GM21528 (cell line): ENCODE data around the gene ILF2.
"Not testable (repeated sequence)": the region's sequence is repeated elsewhere in the genome, so short reads cannot be mapped to it uniquely, and the experiment has no call there.

Experiments used
- ATAC-seq: cut with Tn5 transposase; IDR thresholded peaks from one replicate; pipeline ENCODE4 v1.9.1; 2021; ENCODE audit warnings: mild to moderate bottlenecking, moderate library complexity; ENCODE audit not compliant: unreplicated experiment, low FRiP score

The ILF2 gene

DNA sequence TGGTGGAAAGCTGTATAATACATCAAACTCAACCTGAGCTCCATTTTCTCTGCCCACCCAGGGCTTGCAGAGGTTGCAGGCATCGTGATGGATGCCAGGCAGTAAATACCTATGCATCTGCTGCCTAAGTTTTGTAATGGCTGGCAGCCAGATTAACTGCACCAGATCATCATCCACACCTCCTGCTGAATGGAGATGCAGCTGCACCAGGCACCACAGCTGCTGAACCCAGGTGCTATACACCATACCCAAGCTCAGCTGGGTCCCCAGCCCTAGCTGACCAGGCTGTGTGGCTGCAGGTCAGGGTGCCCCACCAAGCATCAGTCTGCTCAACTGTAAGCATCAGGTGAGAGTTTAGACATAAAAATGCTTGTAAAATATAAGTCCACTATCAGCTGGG lies 19.0 kb downstream of the ILF2 start:
- no peak for ATAC-seq

DNA sequence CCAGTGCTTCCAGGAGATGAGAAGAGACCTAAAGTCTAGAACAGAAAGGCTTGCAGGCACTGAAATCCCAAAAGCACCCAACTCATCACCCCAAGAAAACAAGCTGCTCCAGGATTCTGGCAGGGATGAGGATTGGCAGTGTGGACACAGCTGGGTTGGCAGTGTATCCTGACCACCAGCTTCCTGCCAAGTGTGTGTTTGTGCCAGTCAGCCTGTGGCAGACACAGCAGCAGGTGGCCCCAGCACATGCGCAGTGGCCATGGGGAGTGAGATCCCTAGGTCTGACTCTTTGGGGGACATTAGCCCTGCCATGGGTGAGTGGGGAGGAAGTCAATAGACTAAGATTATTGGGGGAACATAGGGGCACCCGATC lies 20.9 kb downstream of the ILF2 start:
- ATAC-seq = no peak

DNA sequence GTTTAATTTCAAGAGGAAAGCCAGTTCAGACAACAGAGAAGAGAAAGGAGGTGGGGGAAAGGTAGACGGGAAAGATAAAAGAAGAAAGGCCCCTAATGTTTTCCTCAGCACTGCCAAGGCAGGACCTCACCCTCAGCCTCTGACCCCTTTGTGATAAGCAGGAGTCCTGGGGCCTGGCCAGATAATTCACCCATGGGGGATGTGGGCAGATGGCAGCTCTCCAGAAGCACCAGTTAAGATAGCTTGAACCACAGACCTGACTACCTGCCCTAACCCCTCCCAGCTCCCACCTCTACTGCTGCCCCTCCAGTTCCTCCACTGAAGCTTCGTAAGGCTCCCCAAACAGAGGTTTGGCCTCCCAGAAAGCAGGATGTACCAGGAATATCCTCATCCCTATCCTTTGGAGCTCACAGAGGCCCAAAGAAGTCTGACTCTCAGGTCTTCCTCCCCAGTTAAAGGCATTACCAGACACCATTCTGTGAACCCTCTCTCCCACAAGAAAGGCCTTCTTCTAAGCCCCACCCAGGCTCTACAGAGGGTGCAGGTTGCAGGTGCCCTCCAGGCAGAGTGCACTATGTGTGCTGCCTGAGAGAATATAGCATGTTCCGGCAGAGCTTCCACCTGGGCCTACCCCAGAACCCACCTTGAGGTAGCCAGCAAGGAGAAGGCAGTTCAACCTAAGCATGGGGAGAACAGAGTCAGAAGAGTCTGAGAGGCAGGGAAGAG lies 21.5 kb downstream of the ILF2 start:
- no peak for ATAC-seq

DNA sequence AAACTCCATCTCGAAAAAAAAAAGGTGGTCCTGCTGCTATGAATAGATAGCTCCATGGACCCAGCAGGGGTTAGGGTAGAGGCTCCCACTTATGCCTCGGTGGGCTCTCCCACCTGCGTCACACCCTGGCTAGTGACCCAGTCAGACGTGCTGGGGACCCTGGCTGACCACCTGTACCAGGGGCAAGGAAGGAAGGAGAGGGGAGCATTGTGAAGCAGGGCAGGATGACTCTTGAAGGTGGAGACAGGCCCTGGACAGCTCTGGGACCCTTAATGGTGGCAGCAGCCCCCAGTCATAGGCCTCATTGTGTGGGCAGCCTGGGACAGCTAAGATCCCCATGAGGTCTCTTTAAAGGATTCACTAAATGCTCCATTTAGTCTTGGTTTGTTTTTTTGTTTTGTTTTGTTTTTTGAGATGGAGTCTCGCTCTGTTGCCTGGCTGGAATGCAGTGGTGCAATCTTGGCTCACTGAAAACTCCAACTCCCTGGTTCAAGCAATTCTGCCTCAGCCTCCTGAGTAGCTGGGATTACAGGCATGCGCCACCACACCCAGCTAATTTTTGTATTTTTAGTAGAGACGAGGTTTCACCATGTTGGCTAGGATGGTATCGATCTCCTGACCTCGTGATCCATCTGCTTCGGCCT lies 22.7 kb downstream of the ILF2 start:
- ATAC-seq = no peak

DNA sequence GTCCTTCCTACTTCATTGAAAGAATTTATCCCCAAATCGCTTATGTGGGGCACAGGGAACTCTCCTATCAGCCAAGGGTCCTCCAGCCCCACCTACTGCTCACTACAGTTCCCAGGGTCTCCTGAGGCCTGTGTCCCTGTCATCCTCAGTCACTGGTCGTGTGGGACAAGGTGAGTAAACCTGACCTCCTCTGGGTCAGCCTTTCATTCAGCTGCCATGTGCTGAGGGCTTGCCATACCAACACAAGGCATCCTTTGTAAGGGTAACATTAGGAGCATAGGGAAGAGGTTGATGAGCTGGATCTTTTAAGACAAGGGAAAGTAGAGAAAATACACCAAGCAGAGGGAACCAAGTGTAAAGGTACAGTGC lies 23.5 kb downstream of the ILF2 start:
- no peak for ATAC-seq

DNA sequence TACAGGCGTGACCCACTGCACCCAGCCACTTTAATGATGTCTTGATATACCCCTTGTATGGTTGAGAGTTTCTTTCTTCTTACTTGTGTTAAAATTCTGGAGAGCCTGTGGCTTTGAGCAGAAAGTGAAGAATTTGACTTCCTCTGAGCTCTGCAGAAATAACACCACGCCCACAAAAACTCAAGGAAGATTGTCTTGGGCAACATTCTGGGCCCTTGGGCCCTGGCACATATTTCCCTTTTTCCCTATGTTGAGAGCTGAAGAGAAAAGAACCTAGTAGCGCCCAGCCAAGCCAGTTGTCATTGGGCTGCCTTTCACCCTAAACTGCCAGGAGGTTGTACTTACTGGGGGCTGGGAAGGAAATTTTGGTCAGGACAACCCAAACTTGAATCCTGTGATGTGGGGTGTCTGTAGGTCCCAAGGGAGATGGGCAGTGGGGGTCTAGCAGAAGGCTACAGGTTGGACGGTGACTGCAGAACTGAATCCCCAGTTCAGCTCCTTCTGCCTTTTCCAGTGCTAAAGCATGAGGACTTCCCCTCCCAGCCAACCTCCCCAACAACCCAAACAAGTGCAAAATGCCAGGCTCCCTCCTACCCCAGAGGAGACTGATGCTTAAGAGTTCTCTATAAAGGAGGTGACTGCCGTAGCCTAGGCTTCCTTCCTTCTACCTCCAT lies 24.0 kb downstream of the ILF2 start:
- ATAC-seq = no peak

DNA sequence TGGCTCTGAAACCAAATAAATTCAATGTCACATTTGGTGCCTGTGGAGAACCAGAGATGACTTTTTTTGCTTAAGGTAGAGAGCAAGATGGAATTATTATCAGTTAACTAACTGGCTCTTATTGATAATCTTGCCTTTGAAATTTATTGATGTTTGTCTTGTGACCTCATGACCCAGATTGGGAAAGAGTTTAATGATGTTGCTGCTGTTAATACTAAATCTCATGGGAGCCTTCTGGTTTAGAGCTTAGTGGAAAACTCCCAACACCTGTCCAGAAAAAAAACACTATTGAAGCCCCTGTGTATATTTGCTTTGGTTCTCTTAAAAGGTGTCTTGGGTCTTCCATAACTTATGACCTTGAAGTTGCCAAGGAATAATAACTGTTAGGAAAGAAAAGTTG lies 27.0 kb downstream of the ILF2 start:
- no peak for ATAC-seq

DNA sequence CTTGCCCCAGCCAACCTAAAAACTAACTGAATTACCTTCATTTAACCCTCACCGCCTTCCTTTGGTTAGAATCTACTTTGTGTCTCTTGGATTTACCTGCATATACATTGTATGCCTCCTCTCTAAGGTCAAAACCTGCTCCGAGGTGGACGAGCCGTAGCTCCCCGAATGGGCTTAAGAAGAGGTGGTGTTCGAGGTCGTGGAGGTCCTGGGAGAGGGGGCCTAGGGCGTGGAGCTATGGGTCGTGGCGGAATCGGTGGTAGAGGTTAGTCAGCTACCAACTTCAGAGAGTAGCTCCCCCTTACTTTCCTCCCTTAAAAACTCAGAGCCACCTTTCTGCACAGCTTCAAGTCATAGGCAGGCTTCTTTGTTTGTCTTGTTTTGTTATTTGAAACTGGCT lies 27.7 kb downstream of the ILF2 start:
- no peak for ATAC-seq

DNA sequence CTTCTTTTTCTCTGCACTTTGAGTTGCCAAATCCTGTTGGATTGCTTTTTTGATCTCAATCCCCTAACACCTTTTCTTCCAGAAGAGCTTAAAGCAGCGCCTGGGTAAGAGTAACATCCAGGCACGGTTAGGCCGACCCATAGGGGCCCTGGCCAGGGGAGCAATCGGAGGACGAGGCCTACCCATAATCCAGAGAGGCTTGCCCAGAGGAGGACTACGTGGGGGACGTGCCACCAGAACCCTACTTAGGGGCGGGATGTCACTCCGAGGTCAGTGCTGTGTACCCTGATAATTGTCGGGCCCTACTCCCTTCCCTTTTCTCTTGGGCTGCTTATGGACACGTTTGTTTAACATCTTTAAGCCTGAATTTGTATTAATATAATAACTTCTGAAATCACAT lies 28.6 kb downstream of the ILF2 start:
- ATAC-seq = no peak

DNA sequence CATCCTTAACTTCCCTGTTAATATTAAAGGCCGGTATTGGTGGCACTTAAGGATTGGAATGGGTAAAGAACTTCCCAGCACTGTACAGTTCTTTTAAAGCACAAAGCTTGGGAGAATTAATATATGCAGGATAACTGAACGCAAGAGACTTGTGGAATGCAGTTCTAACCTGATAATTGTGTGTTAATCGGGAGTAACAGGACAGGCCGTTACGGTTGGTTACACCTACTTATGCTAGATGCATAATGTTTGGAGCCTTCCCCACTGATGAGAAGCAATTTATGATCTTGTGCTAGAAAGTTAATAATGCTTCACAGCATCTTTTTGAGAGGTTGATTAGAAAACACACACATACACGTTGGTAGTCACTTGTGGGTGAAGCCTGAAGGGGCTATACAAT lies 29.9 kb downstream of the ILF2 start:
- no peak for ATAC-seq

DNA sequence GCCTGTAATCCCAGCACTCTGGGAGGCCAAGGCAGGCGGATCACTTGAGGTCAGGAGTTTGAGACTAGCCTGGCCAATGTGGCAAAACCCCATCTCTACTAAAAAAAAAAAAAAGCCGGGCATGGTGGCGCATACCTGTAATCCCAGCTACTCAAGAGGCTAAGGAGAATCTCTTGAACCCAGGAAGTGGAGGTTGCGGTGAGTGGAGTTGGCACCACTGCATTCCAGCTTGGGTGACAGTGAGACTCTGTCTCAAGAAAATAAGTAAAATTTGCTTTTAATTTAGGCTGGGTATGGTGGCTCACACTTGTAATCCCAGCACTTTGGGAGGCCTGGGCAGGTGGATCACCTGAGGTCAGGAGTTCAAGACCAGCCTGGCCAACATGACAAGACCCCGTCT lies 30.6 kb downstream of the ILF2 start:
- not testable (repeated sequence) for ATAC-seq

DNA sequence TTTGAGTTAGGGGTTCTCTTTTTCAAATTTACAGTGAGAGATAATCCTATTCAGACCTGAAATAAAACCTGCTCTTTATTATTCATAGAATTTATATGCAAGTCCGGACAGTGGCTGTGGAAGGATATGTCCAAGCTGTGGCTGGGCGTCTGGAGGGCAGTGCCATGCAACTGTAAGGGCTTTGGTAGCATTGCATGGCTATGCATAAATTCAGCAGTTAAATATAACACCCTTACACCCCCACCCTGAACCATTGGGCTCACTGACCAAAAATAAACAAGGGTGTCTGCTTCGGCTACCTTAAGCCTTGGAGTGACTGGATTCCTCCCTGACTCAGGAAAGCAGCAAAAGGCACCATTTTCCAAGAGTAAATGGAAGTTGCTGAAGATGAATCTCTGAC lies 31.5 kb downstream of the ILF2 start:
- ATAC-seq = no peak

DNA sequence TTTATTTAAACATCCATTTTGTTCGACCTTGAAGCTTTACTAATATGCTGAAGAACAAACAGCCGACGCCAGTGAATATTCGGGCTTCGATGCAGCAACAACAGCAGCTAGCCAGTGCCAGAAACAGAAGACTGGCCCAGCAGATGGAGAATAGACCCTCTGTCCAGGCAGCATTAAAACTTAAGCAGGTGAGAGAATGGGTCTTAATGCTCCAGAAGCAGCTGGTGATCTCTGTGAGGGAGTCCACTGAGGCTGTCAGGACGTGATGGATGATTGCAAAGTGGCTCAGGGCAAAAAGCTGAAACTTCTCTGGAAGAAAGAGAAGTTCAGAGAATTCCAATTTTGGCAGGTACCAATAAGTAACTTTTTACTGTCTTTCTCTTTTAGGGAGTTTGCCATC lies 32.5 kb downstream of the ILF2 start:
- no peak for ATAC-seq

DNA sequence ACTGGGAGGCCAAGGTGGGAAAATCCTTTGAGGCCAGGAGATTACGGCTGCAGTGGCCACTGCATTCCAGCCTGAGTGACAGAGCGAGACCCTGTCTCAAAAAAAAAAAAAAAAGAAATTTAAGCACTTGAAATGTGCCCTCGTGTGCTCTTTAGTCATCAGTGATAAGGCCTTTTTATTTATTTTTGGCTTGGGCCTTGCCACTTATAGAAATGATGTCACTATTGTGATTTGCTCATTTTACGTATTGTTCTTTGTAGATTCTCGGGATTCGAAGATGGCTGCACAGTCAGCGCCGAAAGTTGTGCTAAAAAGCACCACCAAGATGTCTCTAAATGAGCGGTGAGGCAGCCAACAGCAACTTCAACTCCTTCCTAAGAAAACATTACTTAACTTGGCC lies 34.5 kb downstream of the ILF2 start:
- ATAC-seq = no peak

DNA sequence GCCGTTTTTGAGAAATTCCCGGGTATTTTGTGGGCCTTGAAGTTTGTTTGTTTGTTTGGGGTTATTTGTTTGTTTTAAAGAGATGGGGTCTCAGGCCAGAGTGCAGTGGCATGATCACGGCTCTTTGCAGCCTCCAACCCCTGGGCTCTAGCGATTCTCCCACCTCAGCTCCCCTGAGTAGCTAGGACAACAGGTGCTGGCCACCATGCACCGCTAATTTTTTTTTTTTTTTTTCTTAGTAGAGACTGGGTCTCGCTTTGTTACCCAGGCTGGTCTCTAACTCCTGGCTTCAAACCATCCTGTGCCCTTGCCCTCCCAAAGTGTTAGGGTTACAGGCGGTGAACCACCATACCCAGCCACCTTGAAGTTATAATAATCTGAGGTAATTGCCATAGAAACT lies 34.9 kb downstream of the ILF2 start:
- ATAC-seq = no peak

DNA sequence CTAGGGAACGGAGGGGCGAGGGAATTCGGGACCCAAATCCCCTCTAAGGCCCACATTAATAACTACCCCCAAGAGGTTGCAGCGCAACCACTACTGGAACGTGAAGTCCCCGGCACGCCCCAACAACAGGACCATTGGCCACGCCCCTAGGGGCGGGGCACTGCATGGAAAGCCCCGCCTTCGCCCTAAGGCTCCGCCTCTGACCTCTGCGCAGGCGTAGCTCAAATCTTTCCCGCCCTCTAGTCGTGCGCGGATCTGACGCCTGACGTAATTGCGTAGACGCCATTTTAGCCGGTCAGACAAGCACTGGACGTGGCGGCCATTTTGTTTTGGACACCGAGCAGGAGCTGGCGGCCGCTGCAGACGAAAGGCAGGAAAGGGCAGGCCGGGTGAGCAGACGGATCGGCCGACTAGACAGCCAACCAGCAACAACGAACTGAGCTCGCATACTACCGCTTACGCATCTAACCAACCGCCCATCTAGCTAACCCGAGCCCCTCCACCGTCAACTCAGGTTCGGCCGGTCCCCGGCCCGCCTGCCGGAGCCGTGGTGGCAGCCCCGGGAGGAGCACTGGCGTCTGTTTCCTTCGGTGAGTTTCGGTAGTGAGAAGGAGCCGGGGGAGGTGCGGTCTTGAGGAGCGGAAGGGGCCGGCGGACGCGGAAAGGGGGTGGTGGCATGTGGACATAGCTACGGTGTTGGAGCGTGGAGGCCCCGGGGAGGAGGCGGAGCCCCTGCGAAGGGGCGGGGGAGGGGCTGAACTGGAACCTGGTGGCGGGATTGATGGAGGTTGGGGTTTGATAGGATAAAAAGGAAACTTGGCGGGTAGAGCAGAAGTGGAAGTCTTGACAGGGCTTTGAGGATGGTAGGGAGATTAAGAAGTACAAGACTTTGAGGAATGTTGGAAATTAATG lies 36.8 kb downstream of the ILF2 start, which contains the start of gene CHTOP:
Gene CHTOP (plus strand): TSS at position 313 of the 912 bp plus-strand sequence. CDS start 2,523 bp downstream, outside the sequence.
- peak; percentile 91 for ATAC-seq

DNA sequence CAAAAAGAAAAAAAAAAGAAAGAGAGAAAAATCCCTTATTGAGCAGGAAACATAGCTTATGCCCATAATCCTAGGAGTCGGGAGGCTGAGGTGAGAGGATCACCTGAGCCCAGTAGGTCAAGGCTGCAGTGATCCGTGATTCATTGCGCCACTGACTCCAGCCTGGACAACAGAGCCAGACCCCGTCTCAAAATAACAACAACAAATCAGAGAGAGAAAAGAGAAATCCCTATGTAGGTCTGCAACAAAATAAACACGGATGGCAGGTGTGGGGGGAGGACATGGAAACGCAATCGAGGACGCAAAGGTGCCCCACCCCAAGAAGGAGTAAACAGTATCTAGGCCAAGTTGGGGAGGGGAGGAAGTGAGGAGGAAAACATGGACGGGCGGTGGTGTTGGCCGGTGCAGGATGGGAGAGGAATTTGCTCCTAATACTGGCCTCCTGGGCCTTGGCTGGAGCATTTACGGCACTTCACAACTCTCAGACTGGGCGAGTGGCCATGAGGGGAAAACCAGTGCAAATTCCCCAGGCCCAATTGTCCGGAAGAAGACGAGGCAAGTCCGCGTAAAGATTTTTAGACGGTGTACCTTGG lies 37.5 kb downstream of the ILF2 start:
- ATAC-seq = no peak

DNA sequence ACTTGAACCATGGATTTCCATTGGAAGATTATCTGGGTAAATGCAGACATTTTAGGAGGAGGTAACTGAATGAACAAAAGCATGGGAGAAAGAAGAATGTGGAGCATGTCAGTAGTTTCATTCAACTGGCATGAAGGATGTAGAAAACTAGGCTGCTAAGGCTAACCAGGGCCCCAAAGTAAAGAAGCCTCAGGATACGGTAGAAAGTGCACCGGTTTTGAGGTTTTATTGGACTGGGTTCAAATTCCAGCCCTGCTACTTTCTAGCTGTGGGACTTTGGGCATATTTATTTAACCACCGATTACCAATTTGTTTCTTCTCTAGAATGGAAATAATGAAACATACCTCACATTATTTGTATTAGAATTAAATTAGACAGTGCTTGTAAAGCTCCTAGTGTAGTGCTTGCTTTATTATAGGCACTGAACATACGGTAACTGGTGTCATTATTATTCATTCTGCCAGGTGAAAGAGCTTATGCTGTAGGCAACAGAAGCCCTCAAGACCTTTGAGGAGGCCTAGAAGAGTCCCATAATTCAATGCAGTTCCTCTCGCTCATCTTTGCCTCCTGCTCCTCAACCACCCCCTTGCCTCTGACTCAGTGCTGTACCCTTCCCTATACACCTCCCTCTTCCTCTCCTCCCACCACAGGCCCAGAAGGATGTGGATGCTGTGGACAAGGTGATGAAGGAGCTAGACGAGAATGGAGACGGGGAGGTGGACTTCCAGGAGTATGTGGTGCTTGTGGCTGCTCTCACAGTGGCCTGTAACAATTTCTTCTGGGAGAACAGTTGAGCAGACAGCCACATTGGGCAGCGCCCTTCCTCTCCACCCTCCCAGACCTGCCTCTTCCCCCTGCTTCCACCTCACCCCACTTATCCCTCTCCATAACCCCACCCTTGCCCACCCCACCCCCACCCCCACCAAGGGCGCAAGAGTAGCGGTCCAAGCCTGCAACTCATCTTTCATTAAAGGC lies 39.5 kb downstream of the ILF2 start:
- no peak for ATAC-seq

DNA sequence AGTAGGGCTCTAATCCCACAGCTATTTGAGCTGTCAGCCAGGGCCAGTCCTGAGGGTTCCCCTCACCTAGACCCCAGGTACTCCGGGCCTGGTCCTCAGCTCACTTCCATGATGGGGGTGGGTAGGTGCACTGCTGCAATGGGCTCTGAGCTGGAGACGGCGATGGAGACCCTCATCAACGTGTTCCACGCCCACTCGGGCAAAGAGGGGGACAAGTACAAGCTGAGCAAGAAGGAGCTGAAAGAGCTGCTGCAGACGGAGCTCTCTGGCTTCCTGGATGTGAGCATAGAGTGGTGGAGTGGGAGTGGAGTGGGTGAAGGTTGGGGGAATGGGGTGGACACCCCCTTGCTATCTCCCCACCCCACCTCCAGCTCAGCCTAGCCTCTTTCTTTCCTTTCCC lies 40.4 kb downstream of the ILF2 start:
- ATAC-seq = no peak
